HG02981 (cell line): ENCODE measurements around the gene PRPH.
A peak's percentile ranks its signal among the peaks of the same experiment; 100 is the strongest.
"Not testable (repeated sequence)": the region's sequence is repeated elsewhere in the genome, so short reads cannot be mapped to it uniquely, and the experiment has no call there.

Experiments
- ATAC-seq: cut with Tn5 transposase; IDR thresholded peaks from one replicate; pipeline ENCODE4 v1.9.1; 2021; ENCODE audit warnings: mild to moderate bottlenecking, moderate library complexity; ENCODE audit not compliant: unreplicated experiment

The PRPH gene

GRCh38 chr12:49295082-49295936, at the start of gene PRPH:
Gene PRPH, plus strand, starts transcription at chr12:49295147. Its CDS starts 54 bp downstream, at chr12:49295201.
- ATAC-seq, result no peak

GRCh38 chr12:49251357-49251756, 43.6 kb upstream of the PRPH start:
- ATAC-seq, result no peak

- no peak for ATAC-seq
These were observed 41.8 kb upstream of the PRPH start for GRCh38 chr12:49253033-49253623.

GRCh38 chr12:49255456-49255855, 39.5 kb upstream of the PRPH start:
- not testable (repeated sequence) for ATAC-seq

- no peak for ATAC-seq
These were observed 38.9 kb upstream of the PRPH start for GRCh38 chr12:49255857-49256637.

GRCh38 chr12:49257508-49258184, 37.3 kb upstream of the PRPH start:
- not testable (repeated sequence) for ATAC-seq

GRCh38 chr12:49259452-49259851, 35.5 kb upstream of the PRPH start:
- no peak for ATAC-seq

- no peak for ATAC-seq
These were observed 34.8 kb upstream of the PRPH start for GRCh38 chr12:49260166-49260565.

- no peak for ATAC-seq
These were observed 34.2 kb upstream of the PRPH start for GRCh38 chr12:49260571-49261363.

- no peak for ATAC-seq
These were observed 33.2 kb upstream of the PRPH start for GRCh38 chr12:49261721-49262120.

GRCh38 chr12:49263400-49263763, 31.6 kb upstream of the PRPH start:
- no peak for ATAC-seq

- ATAC-seq, result peak; percentile 27
These were observed 30.5 kb upstream of the PRPH start for GRCh38 chr12:49264466-49264872.

- peak; percentile 81 for ATAC-seq
These were observed 29.8 kb upstream of the PRPH start, which contains the start of gene TUBA1C for GRCh38 chr12:49264873-49265792. Gene TUBA1C, plus strand, starts transcription at chr12:49265082. Its CDS starts 100 bp downstream, at chr12:49265182.

GRCh38 chr12:49269191-49269590, 25.8 kb upstream of the PRPH start:
- not testable (repeated sequence) for ATAC-seq

GRCh38 chr12:49272790-49273725, 21.9 kb upstream of the PRPH start:
- ATAC-seq, result no peak

- no peak for ATAC-seq
These were observed 21.1 kb upstream of the PRPH start for GRCh38 chr12:49273726-49274395.

- ATAC-seq, result no peak
These were observed 20.4 kb upstream of the PRPH start for GRCh38 chr12:49274396-49275069.
